Measurements from ENCODE around the gene PCNT.

Gene PCNT

DNA sequence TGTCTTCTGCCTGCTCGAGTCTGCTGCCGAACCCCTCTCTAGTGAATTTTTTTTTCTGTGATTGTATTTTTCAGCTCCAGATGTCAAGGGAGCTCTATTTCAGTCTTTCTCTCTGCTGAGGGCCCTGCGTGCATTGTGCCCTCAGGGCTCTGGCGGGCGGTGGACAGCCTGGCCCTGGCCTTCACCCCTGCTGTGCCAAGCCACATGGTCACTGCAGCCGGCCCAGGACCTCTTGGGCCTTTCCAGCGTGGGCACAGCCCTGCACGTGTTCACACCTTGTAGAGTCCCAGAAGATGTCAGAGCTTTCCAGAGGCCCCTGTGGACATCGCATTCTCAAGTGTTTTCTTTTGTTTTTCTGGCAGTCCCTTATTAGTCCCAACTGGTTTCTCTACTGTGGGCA, 55.7 kb downstream of the PCNT start:
- Histone ChIP-seq H3K79me2 (ENCODE audit: low read length) (peaks cover 38% of the 10 kb centered on the region), H3K27ac (ENCODE audit: low read length) (no peak overlapping the region), H3K27me3 (ENCODE audit: low read depth, low read length) (no peaks in the 10 kb centered on the region), H3K4me1 (ENCODE audit: low read length) (no peaks in the 10 kb centered on the region), H3K4me3 (ENCODE audit: low read length) (no peak overlapping the region), H3K9me3 (ENCODE audit: insufficient read depth, low read length) (no peaks in the 10 kb centered on the region), H3K9ac (ENCODE audit: low read length) (no peak overlapping the region), H3K4me2 (ENCODE audit: low read length) (no peak overlapping the region), H2AFZ (ENCODE audit: low read depth, low read length) (no peak overlapping the region), H4K20me1 (ENCODE audit: insufficient read depth, low read length) (no peaks in the 10 kb centered on the region), H3K36me3 (replicated peaks; ENCODE audit: low read depth, low read length) (peaks cover 22% of the 10 kb centered on the region)
- TF ChIP-seq, protein P1, sequence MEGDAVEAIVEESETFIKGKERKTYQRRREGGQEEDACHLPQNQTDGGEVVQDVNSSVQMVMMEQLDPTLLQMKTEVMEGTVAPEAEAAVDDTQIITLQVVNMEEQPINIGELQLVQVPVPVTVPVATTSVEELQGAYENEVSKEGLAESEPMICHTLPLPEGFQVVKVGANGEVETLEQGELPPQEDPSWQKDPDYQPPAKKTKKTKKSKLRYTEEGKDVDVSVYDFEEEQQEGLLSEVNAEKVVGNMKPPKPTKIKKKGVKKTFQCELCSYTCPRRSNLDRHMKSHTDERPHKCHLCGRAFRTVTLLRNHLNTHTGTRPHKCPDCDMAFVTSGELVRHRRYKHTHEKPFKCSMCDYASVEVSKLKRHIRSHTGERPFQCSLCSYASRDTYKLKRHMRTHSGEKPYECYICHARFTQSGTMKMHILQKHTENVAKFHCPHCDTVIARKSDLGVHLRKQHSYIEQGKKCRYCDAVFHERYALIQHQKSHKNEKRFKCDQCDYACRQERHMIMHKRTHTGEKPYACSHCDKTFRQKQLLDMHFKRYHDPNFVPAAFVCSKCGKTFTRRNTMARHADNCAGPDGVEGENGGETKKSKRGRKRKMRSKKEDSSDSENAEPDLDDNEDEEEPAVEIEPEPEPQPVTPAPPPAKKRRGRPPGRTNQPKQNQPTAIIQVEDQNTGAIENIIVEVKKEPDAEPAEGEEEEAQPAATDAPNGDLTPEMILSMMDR (IDR thresholded peaks at IDR 0.05; ENCODE audit: low read depth, low read length), result no peak
- TF ChIP-seq EZH2phosphoT487 (IDR thresholded peaks at IDR 0.05; ENCODE audit: low read depth), result no peak

DNA sequence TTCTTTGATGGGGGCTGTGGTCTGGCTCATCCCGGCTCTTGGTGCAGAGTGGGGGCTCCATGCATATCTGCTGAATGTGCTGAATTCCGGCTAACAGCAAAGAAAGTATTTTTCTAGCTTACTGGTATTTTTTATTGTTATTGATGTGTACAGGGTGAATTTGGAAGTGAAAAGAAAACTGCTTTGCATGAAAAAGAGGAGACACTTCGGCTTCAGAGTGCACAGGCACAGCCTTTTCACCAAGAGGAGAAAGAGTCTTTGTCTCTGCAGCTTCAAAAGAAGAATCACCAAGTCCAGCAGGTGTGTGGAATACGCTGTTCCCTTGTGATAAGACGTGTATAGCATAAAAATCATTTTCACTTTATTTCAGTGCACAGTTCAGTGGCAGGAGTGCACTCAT, 57.6 kb downstream of the PCNT start:
- TF ChIP-seq EZH2phosphoT487 (IDR thresholded peaks at IDR 0.05; ENCODE audit: low read depth), result no peak
- TF ChIP-seq, protein P1 (IDR thresholded peaks at IDR 0.05; ENCODE audit: low read depth, low read length), result no peak
- Histone ChIP-seq H3K27me3 (ENCODE audit: low read depth, low read length) (no peaks in the 10 kb centered on the region), H3K9me3 (ENCODE audit: insufficient read depth, low read length) (no peaks in the 10 kb centered on the region), H3K79me2 (ENCODE audit: low read length) (peaks cover 41% of the 10 kb centered on the region), H3K36me3 (replicated peaks; ENCODE audit: low read depth, low read length) (peaks cover 24% of the 10 kb centered on the region), H3K9ac (ENCODE audit: low read length) (no peak overlapping the region), H4K20me1 (ENCODE audit: insufficient read depth, low read length) (no peaks in the 10 kb centered on the region), H2AFZ (ENCODE audit: low read depth, low read length) (no peak overlapping the region), H3K27ac (ENCODE audit: low read length) (no peak overlapping the region), H3K4me3 (ENCODE audit: low read length) (no peak overlapping the region), H3K4me2 (ENCODE audit: low read length) (no peak overlapping the region), H3K4me1 (ENCODE audit: low read length) (no peaks in the 10 kb centered on the region)

DNA sequence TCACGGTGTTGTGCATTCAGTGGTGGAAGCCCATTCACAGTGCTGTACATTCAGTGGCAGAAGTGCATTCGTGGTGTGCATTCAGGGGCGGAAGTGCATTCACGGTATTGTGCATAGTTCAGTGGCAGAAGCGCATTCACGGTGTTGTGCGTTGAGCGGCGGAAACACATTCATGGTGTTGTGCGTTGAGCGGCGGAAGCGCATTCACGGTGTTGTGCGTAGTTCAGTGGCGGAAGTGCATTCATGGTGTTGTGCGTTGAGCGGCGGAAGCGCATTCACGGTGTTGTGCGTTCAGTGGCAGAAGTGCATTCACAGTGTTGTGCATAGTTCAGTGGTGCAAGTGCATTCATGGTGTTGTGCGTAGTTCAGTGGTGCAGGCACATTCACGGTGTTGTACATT, 60.6 kb downstream of the PCNT start:
- Histone ChIP-seq H3K79me2 (ENCODE audit: low read length) (peaks cover 28% of the 10 kb centered on the region), H3K4me3 (ENCODE audit: low read length) (no peak overlapping the region), H3K9ac (ENCODE audit: low read length) (no peak overlapping the region), H3K4me2 (ENCODE audit: low read length) (no peak overlapping the region), H3K27ac (ENCODE audit: low read length) (no peak overlapping the region), H3K4me1 (ENCODE audit: low read length) (no peaks in the 10 kb centered on the region), H3K27me3 (ENCODE audit: low read depth, low read length) (no peaks in the 10 kb centered on the region), H2AFZ (ENCODE audit: low read depth, low read length) (no peak overlapping the region), H3K36me3 (replicated peaks; ENCODE audit: low read depth, low read length) (peaks cover 14% of the 10 kb centered on the region), H3K9me3 (ENCODE audit: insufficient read depth, low read length) (no peaks in the 10 kb centered on the region), H4K20me1 (ENCODE audit: insufficient read depth, low read length) (no peaks in the 10 kb centered on the region)
- TF ChIP-seq, protein P1 (IDR thresholded peaks at IDR 0.05; ENCODE audit: low read depth, low read length), result no peak
- TF ChIP-seq EZH2phosphoT487 (IDR thresholded peaks at IDR 0.05; ENCODE audit: low read depth), result no peak

DNA sequence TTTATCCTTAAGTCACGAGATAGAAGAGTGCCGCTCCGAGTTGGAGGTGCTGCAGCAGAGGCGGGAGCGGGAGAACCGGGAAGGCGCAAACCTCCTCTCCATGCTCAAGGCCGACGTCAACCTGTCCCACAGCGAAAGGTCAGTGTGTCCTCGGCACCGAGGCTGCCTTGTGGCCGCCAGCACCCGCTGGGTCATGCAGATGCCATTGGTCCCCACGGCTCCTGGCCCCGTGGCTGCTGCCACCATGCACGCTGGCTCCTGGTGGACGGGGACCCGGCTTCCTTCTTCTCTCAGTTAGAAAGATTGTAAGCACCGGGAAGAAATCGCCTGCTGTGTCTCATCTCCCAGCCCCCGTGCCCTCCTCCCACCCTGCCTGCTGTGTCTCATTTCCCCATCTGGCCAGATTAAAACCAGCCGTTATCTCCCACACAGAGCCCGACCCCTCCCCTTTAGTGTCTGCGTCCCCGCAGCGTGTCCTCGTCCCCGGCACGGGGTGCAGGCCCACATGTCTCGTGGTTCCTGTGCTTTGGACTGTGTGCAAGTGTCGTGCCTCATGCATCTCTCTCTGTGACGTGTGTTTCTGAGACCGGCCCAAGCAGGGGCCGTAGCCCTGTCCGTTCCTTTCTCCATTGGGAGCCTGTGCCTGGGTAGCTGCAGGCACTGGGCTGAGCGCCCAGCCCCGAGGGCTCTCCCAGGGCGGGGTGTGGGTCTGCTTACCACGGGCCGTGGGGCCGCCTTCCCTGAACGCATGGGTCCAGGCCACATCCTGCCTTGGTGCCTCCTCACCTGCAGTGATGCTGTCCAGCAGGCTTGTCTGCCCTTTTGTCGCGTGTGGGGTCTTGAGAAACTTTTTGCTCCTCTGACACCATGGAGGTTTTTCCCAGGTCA, 62.1 kb downstream of the PCNT start:
- Histone ChIP-seq H3K79me2 (ENCODE audit: low read length) (peaks cover 19% of the 10 kb centered on the region), H4K20me1 (ENCODE audit: insufficient read depth, low read length) (no peaks in the 10 kb centered on the region), H3K27ac (ENCODE audit: low read length) (no peak overlapping the region), H3K9ac (ENCODE audit: low read length) (no peak overlapping the region), H3K36me3 (replicated peaks; ENCODE audit: low read depth, low read length) (peaks cover 12% of the 10 kb centered on the region), H3K9me3 (ENCODE audit: insufficient read depth, low read length) (no peaks in the 10 kb centered on the region), H3K4me1 (ENCODE audit: low read length) (no peaks in the 10 kb centered on the region), H2AFZ (ENCODE audit: low read depth, low read length) (no peak overlapping the region), H3K4me2 (ENCODE audit: low read length) (no peak overlapping the region), H3K4me3 (ENCODE audit: low read length) (no peak overlapping the region), H3K27me3 (ENCODE audit: low read depth, low read length) (no peaks in the 10 kb centered on the region)
- TF ChIP-seq, protein P1 (IDR thresholded peaks at IDR 0.05; ENCODE audit: low read depth, low read length), result no peak
- TF ChIP-seq EZH2phosphoT487 (IDR thresholded peaks at IDR 0.05; ENCODE audit: low read depth), result no peak

Data from OCI-LY3 (cell line).